ENCODE measurements around the gene MIF4GD.

Gene MIF4GD

DNA sequence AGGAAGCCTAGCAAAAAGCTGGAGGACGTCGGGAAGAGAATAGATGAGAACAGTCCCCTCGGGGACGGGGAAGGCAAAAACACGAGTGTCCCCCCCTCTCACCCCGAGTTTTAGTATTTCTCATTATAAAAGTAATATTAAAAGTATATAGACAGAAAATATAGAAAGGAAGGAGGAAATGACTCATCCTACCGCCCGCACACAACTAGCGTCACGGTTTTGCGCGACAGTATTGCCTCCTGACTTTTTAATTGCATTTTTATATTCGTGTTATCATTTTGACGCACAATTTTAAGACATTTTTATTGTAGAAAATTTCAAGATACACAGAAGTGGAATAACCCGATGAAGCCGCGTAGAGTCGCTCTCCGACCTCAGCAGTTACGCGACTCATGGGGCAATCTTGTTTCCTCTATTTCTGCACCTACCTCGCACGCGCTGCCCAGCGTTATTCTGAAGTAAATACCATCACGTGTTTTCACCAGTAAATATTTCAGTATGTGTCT lies 18.9 kb upstream of the MIF4GD start:
- H3K4me3 ChIP-seq, result peak overlapping the region; percentile 69 to 73
- no peaks in the 10 kb centered on the region for H3K27me3 ChIP-seq
- peaks cover 0 to 16% (median 12%) of the 10 kb centered on the region in 3 donors for H3K36me3 ChIP-seq
- peaks cover 0 to 10% (median 4%) of the 10 kb centered on the region in 4 donors for H3K4me1 ChIP-seq
- TF ChIP-seq, protein P1, sequence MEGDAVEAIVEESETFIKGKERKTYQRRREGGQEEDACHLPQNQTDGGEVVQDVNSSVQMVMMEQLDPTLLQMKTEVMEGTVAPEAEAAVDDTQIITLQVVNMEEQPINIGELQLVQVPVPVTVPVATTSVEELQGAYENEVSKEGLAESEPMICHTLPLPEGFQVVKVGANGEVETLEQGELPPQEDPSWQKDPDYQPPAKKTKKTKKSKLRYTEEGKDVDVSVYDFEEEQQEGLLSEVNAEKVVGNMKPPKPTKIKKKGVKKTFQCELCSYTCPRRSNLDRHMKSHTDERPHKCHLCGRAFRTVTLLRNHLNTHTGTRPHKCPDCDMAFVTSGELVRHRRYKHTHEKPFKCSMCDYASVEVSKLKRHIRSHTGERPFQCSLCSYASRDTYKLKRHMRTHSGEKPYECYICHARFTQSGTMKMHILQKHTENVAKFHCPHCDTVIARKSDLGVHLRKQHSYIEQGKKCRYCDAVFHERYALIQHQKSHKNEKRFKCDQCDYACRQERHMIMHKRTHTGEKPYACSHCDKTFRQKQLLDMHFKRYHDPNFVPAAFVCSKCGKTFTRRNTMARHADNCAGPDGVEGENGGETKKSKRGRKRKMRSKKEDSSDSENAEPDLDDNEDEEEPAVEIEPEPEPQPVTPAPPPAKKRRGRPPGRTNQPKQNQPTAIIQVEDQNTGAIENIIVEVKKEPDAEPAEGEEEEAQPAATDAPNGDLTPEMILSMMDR (IDR thresholded peaks at IDR 0.05), result peak in 1 of 2 experiments; percentile 4
- DNase-seq, result peak; percentile 61 to 74
- H3K9me3 ChIP-seq, result no peaks in the 10 kb centered on the region
- H3K27ac ChIP-seq, result peak overlapping the region; percentile 86 to 87
- intact Hi-C loops (cut with DNase I; ENCODE audit: low total_unique reads), result no loop called here

DNA sequence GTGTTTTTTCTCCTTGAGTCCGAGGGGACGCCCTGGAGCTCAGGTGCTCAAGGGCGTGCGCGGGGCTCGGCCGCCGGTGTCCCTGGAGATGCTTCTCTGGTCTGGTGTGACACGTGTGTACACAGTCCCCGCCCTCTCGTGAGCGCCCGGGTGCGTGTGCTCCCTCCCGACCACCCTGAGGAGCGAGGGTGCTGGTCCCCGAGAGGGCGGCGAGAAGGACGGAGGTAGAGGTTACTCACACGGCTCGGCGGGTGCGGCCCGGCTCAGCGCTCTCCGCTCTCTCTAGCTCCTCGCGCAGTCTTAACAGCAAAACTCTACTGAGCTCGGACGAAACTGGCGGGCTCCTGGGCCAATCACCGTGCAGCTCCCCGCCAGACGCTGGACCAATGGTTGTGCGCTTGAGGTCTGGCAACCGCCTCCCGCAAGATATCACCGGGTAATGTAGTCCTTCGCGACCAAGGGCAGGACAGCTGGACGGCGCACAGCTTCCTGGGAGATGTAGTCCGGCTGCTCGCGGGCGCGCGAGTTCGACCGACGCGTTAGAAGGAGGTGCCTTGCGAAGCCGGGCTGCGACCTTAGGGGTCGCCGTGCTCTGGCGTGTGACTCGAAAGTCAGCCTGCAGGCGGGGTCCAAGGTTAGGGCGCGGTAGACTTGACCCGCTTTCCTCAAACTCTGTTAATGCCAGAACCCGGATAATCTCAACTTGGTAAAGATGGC lies 18.2 kb upstream of the MIF4GD start, which contains the start of gene SLC25A19:
Gene SLC25A19, minus strand, starts transcription at position 319 of the 717 bp plus-strand sequence. CDS start 2,669 bp downstream, outside the sequence.
- intact Hi-C loops (cut with DNase I; ENCODE audit: low total_unique reads), result no loop called here
- TF ChIP-seq, protein P1 (IDR thresholded peaks at IDR 0.05), result no peak
- Histone ChIP-seq H3K4me1 (peaks cover 0 to 10% (median 4%) of the 10 kb centered on the region in 4 donors), H3K36me3 (peaks cover 0 to 19% (median 12%) of the 10 kb centered on the region in 3 donors), H3K9me3 (no peaks in the 10 kb centered on the region), H3K4me3 (peak within 1 kb of the TSS; percentile 69 to 73), H3K27me3 (no peaks in the 10 kb centered on the region), H3K27ac (peak within 1 kb of the TSS; percentile 86 to 87)
- DNase-seq, result peak; percentile 99

DNA sequence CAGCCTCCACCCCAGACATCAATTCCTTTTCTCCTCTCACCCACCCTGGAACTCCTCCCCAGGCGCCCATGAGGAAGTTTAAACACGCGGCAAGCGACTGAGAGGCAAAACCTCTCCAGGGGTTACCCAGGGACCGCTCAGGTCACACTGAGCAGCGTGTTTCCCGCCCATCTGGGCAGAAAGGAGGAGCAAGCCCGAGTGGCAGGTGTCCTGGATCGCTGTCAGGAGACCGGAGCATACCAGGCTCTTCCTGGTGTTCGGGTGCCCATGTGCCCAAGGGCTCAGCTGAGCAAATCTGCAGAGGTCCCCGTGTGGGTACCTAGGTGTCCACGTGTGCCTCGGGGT lies 17.7 kb upstream of the MIF4GD start:
- no peak for DNase-seq
- peak overlapping the region; percentile 69 to 73 for H3K4me3 ChIP-seq
- intact Hi-C loops (cut with DNase I; ENCODE audit: low total_unique reads), result no loop called here
- H3K4me1 ChIP-seq, result peaks cover 0 to 10% (median 4%) of the 10 kb centered on the region in 4 donors
- H3K36me3 ChIP-seq, result peaks cover 0 to 19% (median 12%) of the 10 kb centered on the region in 3 donors
- H3K9me3 ChIP-seq, result no peaks in the 10 kb centered on the region
- TF ChIP-seq, protein P1 (IDR thresholded peaks at IDR 0.05), result no peak
- H3K27ac ChIP-seq, result peak overlapping the region; percentile 86 to 87
- no peaks in the 10 kb centered on the region for H3K27me3 ChIP-seq

DNA sequence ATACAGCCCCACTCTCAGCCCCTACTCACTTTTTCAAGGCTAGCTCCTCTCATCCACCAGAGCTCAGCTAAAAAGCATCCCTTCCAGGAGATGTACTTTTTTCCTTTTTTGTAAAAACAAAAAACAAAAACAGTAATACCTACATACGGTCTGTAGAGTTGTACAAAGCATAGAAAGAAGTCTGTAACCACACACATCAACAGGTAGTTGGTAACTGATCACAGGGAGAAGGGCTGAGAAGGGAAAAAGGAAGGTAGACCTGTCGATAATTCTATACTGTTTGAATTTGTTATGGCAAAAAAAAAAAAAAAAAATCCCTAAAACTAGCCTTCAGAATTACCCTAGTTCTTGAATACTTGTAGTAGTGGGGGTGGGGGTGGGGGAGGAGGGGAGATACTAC lies 17.3 kb upstream of the MIF4GD start:
- TF ChIP-seq, protein P1 (IDR thresholded peaks at IDR 0.05), result no peak
- peaks cover 0 to 10% (median 4%) of the 10 kb centered on the region in 4 donors for H3K4me1 ChIP-seq
- no peaks in the 10 kb centered on the region for H3K9me3 ChIP-seq
- peak overlapping the region; percentile 86 to 87 for H3K27ac ChIP-seq
- H3K27me3 ChIP-seq, result no peaks in the 10 kb centered on the region
- intact Hi-C loops (cut with DNase I; ENCODE audit: low total_unique reads), result no loop called here
- peaks cover 0 to 19% (median 12%) of the 10 kb centered on the region in 3 donors for H3K36me3 ChIP-seq
- DNase-seq, result no peak
- peak overlapping the region; percentile 69 to 73 for H3K4me3 ChIP-seq

DNA sequence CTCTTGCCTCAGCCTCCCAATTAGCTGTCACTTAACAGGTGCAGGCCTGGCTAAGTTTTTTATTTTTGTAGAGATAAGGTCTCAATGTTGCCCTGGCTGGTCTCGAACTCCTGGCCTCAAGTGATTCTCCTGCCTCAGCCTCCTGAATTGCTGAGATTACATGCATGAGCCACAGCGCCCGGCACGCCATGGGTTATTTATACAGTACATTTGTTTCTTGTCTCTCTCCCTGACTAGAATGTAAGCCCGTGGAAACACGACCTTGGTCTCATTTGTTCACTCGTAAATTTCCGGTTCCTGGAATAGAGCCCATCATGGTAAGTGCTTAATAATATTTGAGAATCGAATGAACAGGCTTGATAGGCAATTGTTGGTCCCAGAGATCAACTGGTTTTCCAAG lies 16.2 kb upstream of the MIF4GD start:
- no peak overlapping the region for H3K4me3 ChIP-seq
- TF ChIP-seq, protein P1 (IDR thresholded peaks at IDR 0.05), result no peak
- H3K27ac ChIP-seq, result no peak overlapping the region
- DNase-seq, result no peak
- intact Hi-C loops (cut with DNase I; ENCODE audit: low total_unique reads), result no loop called here
- H3K36me3 ChIP-seq, result peaks cover 0 to 21% (median 15%) of the 10 kb centered on the region in 3 donors
- no peaks in the 10 kb centered on the region for H3K27me3 ChIP-seq
- peaks cover 0 to 10% (median 4%) of the 10 kb centered on the region in 4 donors for H3K4me1 ChIP-seq
- H3K9me3 ChIP-seq, result no peaks in the 10 kb centered on the region
